ENCODE data around the gene ECHDC1. TPM values are rescaled to one million over a fixed set of nuclear protein-coding genes. Genes with fewer than 3 reads are reported as not detected.

ECHDC1 gene
- total RNA-seq, 1 donor from 2014 or later, result 59.7 TPM

DNA sequence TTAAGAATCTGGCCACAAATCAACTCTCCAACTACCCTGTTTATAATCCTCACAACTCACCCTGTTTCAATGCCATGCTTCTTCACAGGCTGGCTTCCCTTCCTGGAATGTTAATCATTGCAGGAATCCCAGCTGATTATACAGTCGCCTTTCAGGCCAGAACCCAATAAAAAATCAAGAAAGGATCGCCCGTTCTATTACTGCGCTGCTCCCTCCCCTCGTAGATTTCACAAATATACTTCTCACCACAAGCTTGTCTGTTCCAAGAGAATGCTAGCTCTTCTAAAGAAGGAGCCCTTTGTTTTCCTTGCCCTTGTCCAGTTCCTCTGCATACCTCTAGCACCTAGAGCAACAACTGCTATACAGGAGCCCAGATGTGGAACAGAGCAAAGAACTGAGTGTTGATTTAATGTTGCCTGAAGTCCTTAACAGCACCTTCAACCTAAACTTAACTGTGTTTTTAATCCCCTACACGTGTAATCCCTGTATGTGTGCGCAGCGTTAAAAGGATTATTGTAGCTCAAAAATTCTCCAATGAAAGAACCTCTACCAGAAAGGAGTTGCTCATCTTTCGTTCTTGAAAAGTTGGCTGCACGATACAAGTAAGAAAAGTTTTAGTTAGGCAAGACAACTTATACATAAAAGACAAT, 988 bp downstream of the ECHDC1 start:
- Mint-ChIP-seq H3K4me3 (no peak overlapping the region), H3K27me3 (no peaks in the 10 kb centered on the region), H3K27ac (no peak overlapping the region), H3K36me3 (ENCODE audit: low read depth) (peaks cover 2% of the 10 kb centered on the region), H3K4me1 (peaks cover 18% of the 10 kb centered on the region), H3K9me3 (no peaks in the 10 kb centered on the region)
- ChIA-PET CTCF (interaction anchor here (0.9 to 2.2 kb wide), 5 partner anchors 11 to 76 kb away, joined by 3 to 8 read pairs (median 4); partner anchors contain the start of gene RNF146), POLR2A (interaction anchor here (0.7 to 2.1 kb wide), 7 partner anchors 10 to 174 kb away, joined by 3 to 17 read pairs (median 4); partner anchors contain the start of gene RNF146)
- intact Hi-C loops (cut with micrococcal nuclease), result loop anchor here (2.0 to 5.0 kb wide), 3 partner anchors 40 to 1995 kb away; no protein-coding TSS in a partner anchor
- DNase-seq, result no peak
- ATAC-seq (ENCODE audit: low read depth), result no peak
- TF ChIP-seq, protein P1, sequence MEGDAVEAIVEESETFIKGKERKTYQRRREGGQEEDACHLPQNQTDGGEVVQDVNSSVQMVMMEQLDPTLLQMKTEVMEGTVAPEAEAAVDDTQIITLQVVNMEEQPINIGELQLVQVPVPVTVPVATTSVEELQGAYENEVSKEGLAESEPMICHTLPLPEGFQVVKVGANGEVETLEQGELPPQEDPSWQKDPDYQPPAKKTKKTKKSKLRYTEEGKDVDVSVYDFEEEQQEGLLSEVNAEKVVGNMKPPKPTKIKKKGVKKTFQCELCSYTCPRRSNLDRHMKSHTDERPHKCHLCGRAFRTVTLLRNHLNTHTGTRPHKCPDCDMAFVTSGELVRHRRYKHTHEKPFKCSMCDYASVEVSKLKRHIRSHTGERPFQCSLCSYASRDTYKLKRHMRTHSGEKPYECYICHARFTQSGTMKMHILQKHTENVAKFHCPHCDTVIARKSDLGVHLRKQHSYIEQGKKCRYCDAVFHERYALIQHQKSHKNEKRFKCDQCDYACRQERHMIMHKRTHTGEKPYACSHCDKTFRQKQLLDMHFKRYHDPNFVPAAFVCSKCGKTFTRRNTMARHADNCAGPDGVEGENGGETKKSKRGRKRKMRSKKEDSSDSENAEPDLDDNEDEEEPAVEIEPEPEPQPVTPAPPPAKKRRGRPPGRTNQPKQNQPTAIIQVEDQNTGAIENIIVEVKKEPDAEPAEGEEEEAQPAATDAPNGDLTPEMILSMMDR (IDR thresholded peaks at IDR 0.05), result no peak

DNA sequence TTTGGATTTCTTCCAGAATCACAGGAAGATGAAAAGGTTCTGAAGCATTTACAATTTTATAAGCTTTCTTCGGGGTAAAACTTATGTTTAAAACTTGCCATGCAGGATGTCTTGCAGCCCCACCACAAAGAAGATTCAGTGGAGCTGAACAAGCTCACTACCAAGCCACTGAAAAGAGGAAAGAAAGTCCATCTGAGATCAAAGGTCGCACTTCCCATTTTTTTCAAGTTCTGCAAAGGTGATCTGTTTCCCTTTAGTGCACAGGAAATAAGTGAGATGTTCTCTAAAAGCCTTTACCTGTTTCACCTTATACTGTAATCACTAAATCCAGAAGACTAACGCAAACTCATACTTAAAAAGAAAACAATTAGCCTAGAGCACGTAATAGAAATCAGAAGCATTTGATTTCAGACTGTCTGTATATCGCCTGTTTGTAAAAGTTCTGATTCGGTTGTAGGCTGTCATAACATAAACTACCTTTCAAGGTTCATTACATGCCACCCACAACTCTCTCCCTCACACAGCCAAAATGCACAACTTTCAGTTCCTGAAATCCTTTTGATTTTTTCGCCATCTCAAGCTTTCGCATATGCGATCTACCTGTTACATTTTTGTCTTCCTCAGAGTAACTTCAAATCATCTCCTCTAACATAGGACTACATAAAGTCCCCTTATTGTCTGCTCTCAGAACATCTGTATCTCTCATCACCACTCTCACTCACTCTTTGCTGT, 1.8 kb downstream of the ECHDC1 start:
- Mint-ChIP-seq H3K36me3 (ENCODE audit: low read depth) (peaks cover 7% of the 10 kb centered on the region), H3K4me1 (peaks cover 24% of the 10 kb centered on the region), H3K9me3 (no peaks in the 10 kb centered on the region), H3K27ac (no peak overlapping the region), H3K27me3 (no peaks in the 10 kb centered on the region), H3K4me3 (no peak overlapping the region)
- ATAC-seq (ENCODE audit: low read depth) (peak; percentile 61), DNase-seq (no peak)
- CTCF ChIA-PET, result interaction anchor here (1.1 to 2.2 kb wide), 4 partner anchors 10 to 75 kb away, joined by 3 to 8 read pairs (median 6); partner anchors contain the start of gene RNF146
- intact Hi-C loops (cut with micrococcal nuclease), result loop anchor here (1.0 to 5.0 kb wide), 4 partner anchors 39 to 1994 kb away; no protein-coding TSS in a partner anchor
- POLR2A ChIA-PET, result interaction anchor here (0.7 to 2.1 kb wide), 9 partner anchors 8 to 1355 kb away, joined by 3 to 17 read pairs (median 4); partner anchors contain the start of genes RNF146 and TRMT11
- TF ChIP-seq, protein P1 (IDR thresholded peaks at IDR 0.05), result no peak

DNA sequence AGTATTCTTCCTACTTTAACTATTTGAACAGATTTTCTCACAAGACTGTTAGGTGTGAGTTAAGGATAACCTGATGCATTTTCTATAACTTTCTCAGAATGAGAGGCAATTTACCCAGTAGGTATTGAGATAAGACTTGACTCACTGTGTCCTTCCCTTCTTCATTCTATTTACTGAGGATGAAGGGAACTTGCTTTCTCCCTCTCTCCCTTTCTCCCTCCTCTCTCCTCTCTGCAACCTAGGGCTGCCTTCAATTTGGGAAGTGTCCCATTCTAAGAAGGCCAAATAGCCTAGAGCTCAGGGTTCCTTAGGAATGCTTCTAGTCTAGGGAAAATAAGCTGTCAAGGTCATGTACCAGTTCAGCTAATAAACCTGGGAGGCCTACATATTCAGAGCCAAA, 3.2 kb downstream of the ECHDC1 start:
- Mint-ChIP-seq H3K36me3 (ENCODE audit: low read depth) (peaks cover 9% of the 10 kb centered on the region), H3K4me1 (peaks cover 33% of the 10 kb centered on the region), H3K4me3 (no peak overlapping the region), H3K27me3 (no peaks in the 10 kb centered on the region), H3K27ac (no peak overlapping the region), H3K9me3 (no peaks in the 10 kb centered on the region)
- ChIA-PET POLR2A (interaction anchor here (0.6 to 1.5 kb wide), 2 partner anchors 8 to 900 kb away, joined by 3 read pairs; no protein-coding TSS in a partner anchor), CTCF (interaction anchor here (1.1 kb wide), 1 partner anchor 35 kb away, joined by 3 read pairs; no protein-coding TSS in a partner anchor)
- DNase-seq (no peak), ATAC-seq (ENCODE audit: low read depth) (no peak)
- TF ChIP-seq, protein P1 (IDR thresholded peaks at IDR 0.05), result no peak
- intact Hi-C loops (cut with micrococcal nuclease), result loop anchor here (5.0 kb wide), 2 partner anchors 1558 to 1993 kb away; no protein-coding TSS in a partner anchor

DNA sequence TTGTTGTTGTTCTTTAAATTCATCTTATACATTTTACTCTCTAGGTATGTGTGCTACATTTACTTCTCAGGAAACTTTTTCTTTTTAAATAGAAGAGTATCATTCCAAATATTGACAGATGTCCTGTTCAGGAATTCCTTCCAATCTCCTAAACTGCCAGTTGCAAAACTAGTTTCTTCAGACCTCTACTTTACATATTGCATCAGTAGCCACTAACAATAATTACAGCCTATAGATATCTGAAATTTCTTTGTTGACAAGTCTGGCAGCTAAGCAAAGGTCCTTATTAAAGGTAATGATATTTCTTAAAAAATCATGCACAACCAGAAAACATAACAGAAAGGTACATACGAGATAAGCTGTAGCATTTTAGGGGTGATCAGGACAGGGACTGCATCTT, 4.5 kb downstream of the ECHDC1 start:
- Mint-ChIP-seq H3K27me3 (no peaks in the 10 kb centered on the region), H3K9me3 (peaks cover 4% of the 10 kb centered on the region), H3K36me3 (ENCODE audit: low read depth) (peaks cover 18% of the 10 kb centered on the region), H3K4me1 (peaks cover 42% of the 10 kb centered on the region), H3K27ac (peak overlapping the region; percentile 6), H3K4me3 (no peak overlapping the region)
- DNase-seq, result no peak
- TF ChIP-seq, protein P1 (IDR thresholded peaks at IDR 0.05), result no peak
- intact Hi-C loops (cut with micrococcal nuclease), result no loop called here
- ATAC-seq (ENCODE audit: low read depth), result no peak
- POLR2A ChIA-PET, result no interaction called here
- CTCF ChIA-PET, result no interaction called here
